ENCODE measurements around the gene MYOD1.

MYOD1 gene

GRCh38 chr11:17763703-17764102 lies 44.3 kb downstream of the MYOD1 start:
- ATAC-seq (no peak), DNase-seq (no peak)
- Mint-ChIP-seq H3K27ac (no peak overlapping the region), H3K9me3 (no peaks in the 10 kb centered on the region), H3K4me3 (no peak overlapping the region), H3K4me1 (no peaks in the 10 kb centered on the region), H3K27me3 (no peaks in the 10 kb centered on the region), H3K36me3 (ENCODE audit: low read depth) (no peaks in the 10 kb centered on the region)

DNA sequence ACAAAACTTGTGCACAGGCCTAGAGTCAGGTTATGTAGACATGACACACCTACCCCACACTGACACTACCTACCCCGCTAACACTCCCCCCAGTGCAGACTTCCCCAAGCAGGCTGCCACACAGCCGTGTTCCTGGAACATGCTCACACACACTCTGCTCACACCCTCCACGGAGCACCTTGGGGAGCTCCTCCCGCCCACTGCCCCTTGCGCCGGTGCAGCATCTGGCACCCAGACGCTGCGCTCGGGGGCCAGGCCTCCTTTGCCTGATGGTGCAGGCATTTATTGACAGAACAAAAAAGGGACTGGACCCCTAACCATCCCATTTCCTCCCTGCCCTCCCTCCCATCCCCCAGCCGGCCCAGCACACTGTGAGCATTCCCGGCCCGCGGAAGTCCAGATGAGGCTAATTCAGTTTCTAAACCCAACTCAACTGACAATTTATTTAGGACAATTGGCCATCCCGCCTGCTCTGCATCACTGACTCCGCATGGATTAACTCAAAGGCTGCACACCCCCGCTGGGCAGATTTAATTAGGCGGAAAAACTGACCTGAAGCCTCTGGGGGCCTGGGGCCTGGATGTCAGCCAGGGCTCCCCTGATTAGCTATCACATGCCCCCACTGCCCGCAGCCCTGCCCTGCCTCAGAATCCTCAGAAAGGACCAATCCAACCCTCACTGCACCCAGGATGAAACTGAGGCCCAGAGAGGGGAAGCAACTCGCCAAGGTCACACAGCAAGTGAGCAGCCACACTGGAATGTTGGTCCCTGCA lies 45.3 kb downstream of the MYOD1 start:
- Mint-ChIP-seq H3K9me3 (no peaks in the 10 kb centered on the region), H3K27ac (no peak overlapping the region), H3K4me1 (no peaks in the 10 kb centered on the region), H3K36me3 (ENCODE audit: low read depth) (no peaks in the 10 kb centered on the region), H3K4me3 (no peak overlapping the region), H3K27me3 (no peaks in the 10 kb centered on the region)
- DNase-seq, result no peak
- ATAC-seq, result no peak

DNA sequence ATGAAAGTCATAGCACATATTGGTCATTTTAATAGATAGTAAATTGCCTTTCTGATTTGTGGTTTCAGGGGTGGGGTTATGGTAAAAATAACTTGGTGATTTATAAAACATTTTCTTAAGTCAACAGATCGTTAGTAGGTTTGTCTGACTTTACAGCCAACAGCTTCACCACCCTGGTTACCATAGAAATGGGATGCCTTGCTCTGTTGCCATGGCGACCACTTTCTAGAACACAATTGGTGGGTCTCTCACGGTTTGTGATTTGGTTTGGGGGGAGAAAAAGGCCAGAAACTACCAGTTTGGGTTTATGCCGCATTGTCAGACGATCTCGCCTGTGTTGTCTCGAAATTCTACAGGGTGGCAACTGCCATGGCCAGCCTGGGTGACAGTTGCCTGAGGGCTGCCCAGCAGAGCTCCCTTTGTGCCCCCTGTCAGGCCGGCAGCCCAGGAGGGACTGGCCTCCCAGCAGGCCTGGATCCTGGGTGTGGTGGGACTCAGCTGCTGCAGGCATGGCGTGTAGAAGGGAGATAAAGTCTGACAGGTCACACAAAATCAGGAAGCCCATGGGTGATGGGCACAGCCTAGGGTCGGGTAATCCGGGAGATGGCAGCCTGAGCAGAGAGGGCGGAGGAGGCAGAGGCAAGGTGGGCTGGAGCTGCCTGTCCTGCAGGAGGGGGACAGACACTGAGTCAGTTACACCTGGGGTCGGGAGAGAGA lies 46.1 kb downstream of the MYOD1 start:
- Mint-ChIP-seq H3K27ac (no peak overlapping the region), H3K4me1 (no peaks in the 10 kb centered on the region), H3K27me3 (no peaks in the 10 kb centered on the region), H3K9me3 (no peaks in the 10 kb centered on the region), H3K36me3 (ENCODE audit: low read depth) (no peaks in the 10 kb centered on the region), H3K4me3 (no peak overlapping the region)
- no peak for ATAC-seq
- no peak for DNase-seq

- DNase-seq (no peak), ATAC-seq (no peak)
- H3K9me3 Mint-ChIP-seq, result no peaks in the 10 kb centered on the region
- no peaks in the 10 kb centered on the region for H3K36me3 Mint-ChIP-seq (ENCODE audit: low read depth)
- no peaks in the 10 kb centered on the region for H3K4me1 Mint-ChIP-seq
- no peaks in the 10 kb centered on the region for H3K27me3 Mint-ChIP-seq
- H3K27ac Mint-ChIP-seq, result no peak overlapping the region
- H3K4me3 Mint-ChIP-seq, result no peak overlapping the region
Measured at GRCh38 chr11:17766073-17766359, 46.6 kb downstream of the MYOD1 start.

DNA sequence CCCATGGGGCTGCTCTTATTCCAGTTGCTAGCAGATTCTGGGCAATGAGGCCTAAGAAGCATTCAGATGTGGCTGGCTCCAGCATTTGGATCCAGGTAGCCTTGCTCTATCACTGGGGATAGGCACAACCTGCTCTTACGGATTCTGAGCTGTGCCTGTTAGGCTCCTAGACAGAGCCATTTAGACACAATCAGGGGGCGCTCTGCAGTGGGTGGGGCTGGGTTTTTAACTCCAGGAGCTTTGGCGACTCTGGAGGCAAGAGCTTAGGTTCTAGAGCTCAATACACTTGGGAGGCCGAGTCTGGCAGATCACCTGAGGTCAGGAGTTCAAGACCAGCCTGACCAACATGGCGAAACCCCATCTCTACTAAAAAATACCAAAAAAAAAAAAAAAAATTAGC lies 47.2 kb downstream of the MYOD1 start:
- Mint-ChIP-seq H3K36me3 (ENCODE audit: low read depth) (no peaks in the 10 kb centered on the region), H3K27me3 (no peaks in the 10 kb centered on the region), H3K4me3 (no peak overlapping the region), H3K4me1 (no peaks in the 10 kb centered on the region), H3K27ac (no peak overlapping the region), H3K9me3 (no peaks in the 10 kb centered on the region)
- ATAC-seq (no peak), DNase-seq (no peak)

- Mint-ChIP-seq H3K4me1 (no peaks in the 10 kb centered on the region), H3K27ac (no peak overlapping the region), H3K36me3 (ENCODE audit: low read depth) (no peaks in the 10 kb centered on the region), H3K9me3 (no peaks in the 10 kb centered on the region), H3K27me3 (no peaks in the 10 kb centered on the region), H3K4me3 (no peak overlapping the region)
- ATAC-seq (no peak), DNase-seq (no peak)
Measured at GRCh38 chr11:17767301-17767885, 48.0 kb downstream of the MYOD1 start.

- Mint-ChIP-seq H3K27ac (no peak overlapping the region), H3K36me3 (ENCODE audit: low read depth) (no peaks in the 10 kb centered on the region), H3K4me3 (no peak overlapping the region), H3K27me3 (no peaks in the 10 kb centered on the region), H3K4me1 (no peaks in the 10 kb centered on the region), H3K9me3 (no peaks in the 10 kb centered on the region)
- no peak for DNase-seq
- ATAC-seq, result no peak
Measured at GRCh38 chr11:17767914-17768313, 48.5 kb downstream of the MYOD1 start.

DNA sequence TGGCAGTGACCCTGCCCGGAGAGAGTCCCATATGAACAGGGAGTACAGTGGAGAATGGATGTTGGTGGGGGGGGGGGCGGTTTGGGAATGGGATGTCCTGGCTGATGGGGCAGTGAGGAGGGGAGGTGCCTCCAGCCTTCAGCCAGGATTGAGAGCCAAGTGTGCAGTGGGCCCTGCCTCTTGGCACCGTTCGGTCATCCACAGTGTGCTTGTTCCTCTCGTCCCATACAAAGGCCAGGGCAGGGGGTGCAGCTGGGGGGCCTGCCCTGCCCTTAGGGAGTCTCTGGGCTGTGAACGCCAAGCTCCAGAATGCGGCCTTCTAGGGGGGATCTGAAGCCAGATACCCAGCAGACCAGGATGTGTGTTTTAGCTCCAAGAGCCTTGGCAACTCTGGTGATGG lies 49.2 kb downstream of the MYOD1 start:
- Mint-ChIP-seq H3K9me3 (no peaks in the 10 kb centered on the region), H3K4me1 (no peaks in the 10 kb centered on the region), H3K27ac (no peak overlapping the region), H3K27me3 (no peaks in the 10 kb centered on the region), H3K36me3 (ENCODE audit: low read depth) (no peaks in the 10 kb centered on the region), H3K4me3 (no peak overlapping the region)
- DNase-seq (no peak), ATAC-seq (no peak)

GRCh38 chr11:17769218-17769617 lies 49.8 kb downstream of the MYOD1 start:
- H3K4me1 Mint-ChIP-seq, result no peaks in the 10 kb centered on the region
- no peak overlapping the region for H3K4me3 Mint-ChIP-seq
- no peak for ATAC-seq
- no peak for DNase-seq
- no peaks in the 10 kb centered on the region for H3K36me3 Mint-ChIP-seq (ENCODE audit: low read depth)
- no peaks in the 10 kb centered on the region for H3K27me3 Mint-ChIP-seq
- no peaks in the 10 kb centered on the region for H3K9me3 Mint-ChIP-seq
- H3K27ac Mint-ChIP-seq, result no peak overlapping the region

DNA sequence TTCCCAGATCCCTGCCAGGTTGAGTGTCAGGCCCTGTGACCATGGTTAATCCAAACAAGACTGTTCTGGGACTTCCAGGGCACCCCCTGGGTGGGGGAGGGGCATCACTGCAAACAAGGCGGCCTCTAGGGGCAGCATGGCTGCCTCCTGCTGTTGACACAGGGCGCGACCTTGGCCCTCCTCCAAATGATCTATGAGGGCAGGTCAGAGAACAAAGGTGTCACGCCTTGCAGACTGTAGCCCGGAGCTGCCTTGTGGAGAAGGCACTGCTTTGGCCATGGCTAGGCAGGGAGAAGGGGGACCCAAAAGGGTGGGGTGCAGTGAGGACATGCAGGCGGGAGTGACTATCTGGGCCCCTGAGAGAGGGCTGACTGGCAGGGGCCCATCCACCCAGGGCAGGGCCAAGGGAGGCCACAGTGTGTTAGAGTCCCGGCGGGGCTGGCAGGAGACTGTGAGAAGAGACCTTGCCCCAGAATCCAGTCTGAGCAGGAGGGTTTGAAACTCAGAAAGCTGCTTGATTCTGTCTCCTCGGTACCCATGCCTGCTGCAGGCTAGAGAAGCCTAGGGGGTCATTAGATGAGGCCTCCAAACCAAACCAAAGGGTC lies 50.8 kb downstream of the MYOD1 start:
- Mint-ChIP-seq H3K4me3 (no peak overlapping the region), H3K27me3 (no peaks in the 10 kb centered on the region), H3K27ac (no peak overlapping the region), H3K9me3 (no peaks in the 10 kb centered on the region), H3K36me3 (ENCODE audit: low read depth) (no peaks in the 10 kb centered on the region), H3K4me1 (no peaks in the 10 kb centered on the region)
- no peak for ATAC-seq
- peak; percentile 5 for DNase-seq

DNA sequence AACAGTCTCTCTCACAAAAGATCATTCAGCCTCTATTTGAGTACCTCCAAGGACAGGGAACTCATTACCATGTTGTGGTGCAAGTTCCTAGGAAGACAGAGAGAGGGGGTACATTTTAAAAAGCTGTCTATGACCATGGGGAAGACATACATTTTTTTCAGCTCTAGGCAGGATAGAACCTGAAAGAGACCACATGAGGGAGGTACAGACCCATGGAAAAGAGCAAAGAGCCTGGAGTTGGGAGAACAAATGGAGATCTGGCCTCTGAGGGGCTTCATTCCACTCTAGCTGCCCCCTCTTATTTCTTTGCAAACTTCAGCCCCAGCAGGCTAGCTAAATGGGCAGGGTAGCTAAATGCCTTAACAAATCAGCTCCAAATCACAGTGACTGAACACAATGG lies 51.5 kb downstream of the MYOD1 start:
- no peaks in the 10 kb centered on the region for H3K27me3 Mint-ChIP-seq
- DNase-seq, result no peak
- H3K4me3 Mint-ChIP-seq, result no peak overlapping the region
- no peak for ATAC-seq
- H3K36me3 Mint-ChIP-seq (ENCODE audit: low read depth), result no peaks in the 10 kb centered on the region
- no peaks in the 10 kb centered on the region for H3K4me1 Mint-ChIP-seq
- no peaks in the 10 kb centered on the region for H3K9me3 Mint-ChIP-seq
- no peak overlapping the region for H3K27ac Mint-ChIP-seq

DNA sequence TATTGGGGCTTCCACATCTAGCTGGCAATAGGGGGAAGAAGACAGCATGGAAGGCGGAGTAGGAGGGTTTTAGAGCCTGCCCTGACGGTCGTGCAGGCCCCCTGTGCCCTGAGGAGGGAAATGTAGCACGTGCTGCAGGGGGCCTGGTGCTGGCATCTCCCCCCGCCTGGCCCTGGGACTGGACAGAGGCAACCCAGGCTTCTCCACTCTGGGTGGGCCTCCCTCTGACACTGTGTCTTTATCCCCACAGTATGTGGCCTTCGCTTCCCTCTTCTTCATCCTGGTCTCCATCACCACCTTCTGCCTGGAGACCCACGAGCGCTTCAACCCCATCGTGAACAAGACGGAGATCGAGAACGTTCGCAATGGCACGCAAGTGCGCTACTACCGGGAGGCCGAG lies 52.0 kb downstream of the MYOD1 start:
- H3K27ac Mint-ChIP-seq, result no peak overlapping the region
- no peaks in the 10 kb centered on the region for H3K36me3 Mint-ChIP-seq (ENCODE audit: low read depth)
- no peaks in the 10 kb centered on the region for H3K27me3 Mint-ChIP-seq
- no peak for DNase-seq
- H3K4me3 Mint-ChIP-seq, result no peak overlapping the region
- ATAC-seq, result no peak
- no peaks in the 10 kb centered on the region for H3K9me3 Mint-ChIP-seq
- no peaks in the 10 kb centered on the region for H3K4me1 Mint-ChIP-seq

Data from activated naive CD8-positive, alpha-beta T cell treated with anti-CD3 and anti-CD28 coated beads, Interleukin-2, amount 50 U/mL, for 24 hours (primary cell).